Measurements from ENCODE around the gene MCHR1. TPM values are rescaled to one million over a fixed set of nuclear protein-coding genes. Genes with fewer than 3 reads are reported as not detected.

The MCHR1 gene
- total RNA-seq, 1 experiment from 2014 or later = not detected

- Histone ChIP-seq H4K20me1 (ENCODE audit: insufficient read depth) (no peaks in the 10 kb centered on the region), H3K4me1 (ENCODE audit: control insufficient read depth in 1 of 2, insufficient read depth in 2 of 2, low read length in 2 of 2) (peaks cover 22 to 45% of the 10 kb centered on the region in 2 experiments), H3K9ac (ENCODE audit: low read length) (no peak overlapping the region), H2AFZ (ENCODE audit: low read depth, low read length, poor library complexity, severe bottlenecking) (peak overlapping the region; percentile 0), H3K9me2 (ENCODE audit: insufficient read depth) (no peaks in the 10 kb centered on the region), H3K36me3 (ENCODE audit: control insufficient read depth in 1 of 2, insufficient read depth in 2 of 2, low read length in 2 of 2) (no peaks in the 10 kb centered on the region), H3K9me3 (ENCODE audit: control insufficient read depth in 1 of 2, insufficient read depth in 1 of 2, low read depth in 1 of 2, low read length in 2 of 2) (no peaks in the 10 kb centered on the region), H3K27ac (ENCODE audit: low read depth, low read length) (no peak overlapping the region), H3K4me3 (replicated peaks in 1 of 2; ENCODE audit: low read depth in 1 of 2, low read length in 2 of 2) (no peak overlapping the region), H3K27me3 (ENCODE audit: insufficient read depth, low read length) (no peaks in the 10 kb centered on the region), H3K79me2 (ENCODE audit: insufficient read depth, low read length) (no peaks in the 10 kb centered on the region), H3K4me2 (ENCODE audit: low read length) (0 out of 2 replicates have a peak overlapping the region, but pooled peaks have one; percentile 1)
- ATAC-seq (no peak), DNase-seq (ENCODE audit: low read depth, low spot score) (no peak)
- no TSS peak for BruUV-seq (replicated peaks)
- CTCF ChIA-PET = interaction anchor here (0.7 to 2.0 kb wide), 3 partner anchors 32 to 224 kb away, joined by 3 to 6 read pairs (median 4); no protein-coding TSS in a partner anchor
- RAD21 ChIA-PET (ENCODE audit: low non-redundant PET in 1 of 2, low total read pairs in 2 of 2, uncharacterized antibody in 2 of 2, unreplicated experiment in 2 of 2) = no interaction called here
- POLR2A ChIA-PET = no interaction called here
- no peak for TF ChIP-seq RAD21 (IDR thresholded peaks at IDR 0.05; ENCODE audit: low read depth)
- TF ChIP-seq SIN3A (IDR thresholded peaks at IDR 0.05; ENCODE audit: low read depth) = no peak
- no peak for TF ChIP-seq FOSL1 (IDR thresholded peaks at IDR 0.05; ENCODE audit: low read depth)
- no peak for TF ChIP-seq MAX (IDR thresholded peaks at IDR 0.05)
- no peak for TF ChIP-seq EGR1 (IDR thresholded peaks at IDR 0.05; ENCODE audit: low read depth)
- no peak for TF ChIP-seq JUND (IDR thresholded peaks at IDR 0.05)
- TF ChIP-seq ZFX (IDR thresholded peaks at IDR 0.05) = no peak
- no peak for TF ChIP-seq CEBPB (IDR thresholded peaks at IDR 0.05; ENCODE audit: low read depth)
- no peak for TF ChIP-seq ZBTB33 (IDR thresholded peaks at IDR 0.05; ENCODE audit: extremely low read depth, insufficient replicate concordance, low read length)
- no peak for TF ChIP-seq EZH2phosphoT487 (IDR thresholded peaks at IDR 0.05; ENCODE audit: borderline replicate concordance)
- TF ChIP-seq REST (IDR thresholded peaks at IDR 0.05; ENCODE audit: low read depth) = no peak
- TF ChIP-seq ZNF274 (IDR thresholded peaks at IDR 0.05; ENCODE audit: low read depth, low read length) = no peak
- TF ChIP-seq EZH2 (IDR thresholded peaks at IDR 0.05) = no peak
- TF ChIP-seq CBX3 (IDR thresholded peaks at IDR 0.05; ENCODE audit: low read depth) = no peak
- intact Hi-C loops (cut with micrococcal nuclease) = no loop called here
Measured at GRCh38 chr22:40714499-40715337, 35.4 kb downstream of the MCHR1 start.
